Measurements from ENCODE around the gene PCDHA7. TPM values are rescaled to one million over a fixed set of nuclear protein-coding genes. Genes with fewer than 3 reads are reported as not detected.

PCDHA7 gene
- total RNA-seq, 1 experiment from 2014 or later = 1.3 TPM

DNA sequence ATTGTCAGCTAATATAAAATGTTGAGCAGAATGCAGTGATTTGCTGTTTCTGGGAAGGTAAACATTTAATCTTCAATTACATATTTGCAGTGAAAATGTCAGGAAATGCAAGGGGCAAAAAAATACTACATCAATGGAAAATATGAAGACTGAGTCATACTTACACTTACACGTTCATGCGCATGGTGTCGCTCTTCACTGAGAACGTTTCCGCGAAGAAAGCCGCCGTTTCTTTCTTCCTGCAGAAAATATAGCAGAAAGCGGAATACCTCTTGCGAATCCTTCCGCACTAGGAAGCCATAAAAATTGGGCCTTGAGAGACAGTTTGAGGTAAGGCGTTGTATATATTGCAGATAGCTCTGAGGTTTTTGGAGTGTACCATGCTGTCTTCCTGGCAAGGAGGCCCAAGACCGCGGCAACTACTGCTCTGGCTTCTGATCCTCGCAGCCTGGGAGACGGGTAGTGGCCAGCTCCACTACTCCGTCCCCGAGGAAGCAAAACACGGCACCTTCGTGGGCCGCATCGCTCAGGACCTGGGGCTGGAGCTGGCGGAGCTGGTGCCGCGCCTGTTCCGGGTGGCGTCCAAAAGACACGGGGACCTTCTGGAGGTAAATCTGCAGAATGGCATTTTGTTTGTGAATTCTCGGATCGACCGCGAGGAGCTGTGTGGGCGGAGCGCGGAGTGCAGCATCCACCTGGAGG lies 48.0 kb downstream of the PCDHA7 start, which contains the start of gene PCDHA13:
Gene PCDHA13 (plus strand): TSS at position 236 of the 702 bp plus-strand sequence. CDS start 145 bp downstream, at position 381.
- in situ Hi-C loops (cut with HindIII; ENCODE audit: low pct_unique_long_range_greater_than_20kb, low sequenced_read_pairs) = no loop called here
- DNase-seq (ENCODE audit: low read depth, low spot score) = peak; percentile 42

DNA sequence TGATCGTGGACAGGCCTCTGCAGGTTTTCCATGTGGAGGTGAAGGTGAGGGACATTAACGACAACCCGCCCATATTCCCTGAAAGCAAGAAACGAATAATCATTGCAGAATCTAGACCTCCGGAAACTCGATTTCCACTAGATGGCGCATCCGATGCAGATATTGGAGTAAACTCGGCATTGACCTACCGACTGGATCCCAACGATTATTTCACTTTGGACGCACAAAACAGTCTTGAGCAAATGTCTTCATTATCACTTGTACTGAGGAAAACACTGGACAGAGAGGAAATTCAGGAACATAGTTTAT lies 48.5 kb downstream of the PCDHA7 start:
- peak; percentile 57 for DNase-seq (ENCODE audit: low read depth, low spot score)
- in situ Hi-C loops (cut with HindIII; ENCODE audit: low pct_unique_long_range_greater_than_20kb, low sequenced_read_pairs) = no loop called here

DNA sequence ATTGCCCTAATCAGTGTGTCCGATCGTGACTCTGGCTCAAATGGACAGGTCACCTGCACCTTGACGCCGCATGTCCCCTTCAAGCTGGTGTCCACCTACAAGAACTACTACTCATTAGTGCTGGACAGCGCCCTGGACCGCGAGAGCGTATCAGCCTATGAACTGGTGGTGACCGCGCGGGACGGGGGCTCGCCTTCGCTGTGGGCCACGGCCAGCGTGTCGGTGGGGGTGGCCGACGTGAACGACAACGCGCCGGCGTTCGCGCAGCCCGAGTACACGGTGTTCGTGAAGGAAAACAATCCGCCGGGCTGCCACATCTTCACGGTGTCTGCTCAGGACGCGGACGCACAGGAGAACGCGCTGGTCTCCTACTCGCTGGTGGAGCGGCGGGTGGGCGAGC lies 49.3 kb downstream of the PCDHA7 start:
- in situ Hi-C loops (cut with HindIII; ENCODE audit: low pct_unique_long_range_greater_than_20kb, low sequenced_read_pairs) = no loop called here
- DNase-seq (ENCODE audit: low read depth, low spot score) = no peak

DNA sequence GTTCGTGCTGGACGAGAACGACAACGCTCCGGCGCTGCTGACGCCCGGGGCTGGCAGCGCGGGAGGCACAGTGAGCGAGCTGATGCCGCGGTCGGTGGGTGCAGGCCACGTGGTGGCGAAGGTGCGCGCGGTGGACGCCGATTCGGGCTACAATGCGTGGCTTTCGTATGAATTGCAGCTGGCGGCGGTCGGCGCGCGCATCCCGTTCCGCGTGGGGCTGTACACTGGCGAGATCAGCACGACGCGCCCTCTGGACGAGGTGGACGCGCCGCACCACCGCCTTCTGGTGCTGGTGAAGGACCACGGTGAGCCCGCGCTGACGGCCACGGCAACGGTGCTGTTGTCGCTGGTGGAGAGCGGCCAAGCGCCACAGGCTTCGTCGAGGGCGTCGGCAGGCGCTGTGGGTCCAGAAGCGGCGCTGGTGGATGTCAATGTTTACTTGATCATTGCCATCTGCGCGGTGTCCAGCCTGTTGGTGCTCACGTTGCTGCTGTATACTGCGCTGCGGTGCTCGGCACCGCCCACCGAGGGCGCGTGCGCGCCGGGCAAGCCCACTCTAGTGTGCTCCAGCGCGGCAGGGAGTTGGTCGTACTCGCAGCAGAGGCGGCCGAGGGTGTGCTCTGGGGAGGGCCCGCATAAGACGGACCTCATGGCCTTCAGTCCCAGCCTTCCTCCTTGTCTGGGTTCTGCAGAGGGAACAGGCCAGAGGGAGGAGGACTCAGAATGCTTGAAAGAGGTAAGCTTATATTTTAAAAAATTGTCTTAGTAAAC lies 50.0 kb downstream of the PCDHA7 start:
- in situ Hi-C loops (cut with HindIII; ENCODE audit: low pct_unique_long_range_greater_than_20kb, low sequenced_read_pairs) = no loop called here

More for the DNA sequence above, 50.0 kb downstream of the PCDHA7 start:
- no peak for DNase-seq (ENCODE audit: low read depth, low spot score)

Other genes starting within 250 kb of the PCDHA7 start
- not detected in 2 replicates for gene CD14, start 201.1 kb upstream of the PCDHA7 start, total RNA-seq (2014; rRNA removed; shearing (Covaris generic))
- gene TMCO6, start 194.8 kb upstream of the PCDHA7 start, total RNA-seq (2014; rRNA removed; shearing (Covaris generic)) = 10.0 and 11.3 TPM in 2 replicates
- gene NDUFA2, start 186.6 kb upstream of the PCDHA7 start, total RNA-seq (2014; rRNA removed; shearing (Covaris generic)) = 78.7 and 94.2 TPM in 2 replicates
- gene IK, start 186.4 kb upstream of the PCDHA7 start, total RNA-seq (2014; rRNA removed; shearing (Covaris generic)) = 83.7 and 87.8 TPM in 2 replicates
- 27.6 and 29.2 TPM in 2 replicates for gene WDR55, start 169.4 kb upstream of the PCDHA7 start, total RNA-seq (2014; rRNA removed; shearing (Covaris generic))
- gene DND1, start 160.7 kb upstream of the PCDHA7 start, total RNA-seq (2014; rRNA removed; shearing (Covaris generic)) = 0.26 and 0.75 TPM in 2 replicates
- gene HARS1, start 142.9 kb upstream of the PCDHA7 start, total RNA-seq (2014; rRNA removed; shearing (Covaris generic)) = 58.6 and 67.8 TPM in 2 replicates
- gene HARS2, start 142.8 kb upstream of the PCDHA7 start, total RNA-seq (2014; rRNA removed; shearing (Covaris generic)) = 38.9 and 39.8 TPM in 2 replicates
- gene ZMAT2, start 133.8 kb upstream of the PCDHA7 start, total RNA-seq (2014; rRNA removed; shearing (Covaris generic)) = 53.4 and 58.9 TPM in 2 replicates
- 0.48 and 0.55 TPM in 2 replicates for gene PCDHA1, start 48.1 kb upstream of the PCDHA7 start, total RNA-seq (2014; rRNA removed; shearing (Covaris generic))
- gene PCDHA2, start 39.4 kb upstream of the PCDHA7 start, total RNA-seq (2014; rRNA removed; shearing (Covaris generic)) = 0.08 and 0.13 TPM in 2 replicates
- 0.27 and 0.48 TPM in 2 replicates for gene PCDHA3, start 33.2 kb upstream of the PCDHA7 start, total RNA-seq (2014; rRNA removed; shearing (Covaris generic))
- 0.48 and 0.67 TPM in 2 replicates for gene PCDHA4, start 27.2 kb upstream of the PCDHA7 start, total RNA-seq (2014; rRNA removed; shearing (Covaris generic))
- 0.40 and 0.77 TPM in 2 replicates for gene PCDHA5, start 12.7 kb upstream of the PCDHA7 start, total RNA-seq (2014; rRNA removed; shearing (Covaris generic))
- not detected in 2 replicates for gene PCDHA6, start 6.3 kb upstream of the PCDHA7 start, total RNA-seq (2014; rRNA removed; shearing (Covaris generic))
- gene PCDHA8, start 6.9 kb downstream of the PCDHA7 start, total RNA-seq (2014; rRNA removed; shearing (Covaris generic)) = 0.03 TPM in 1 of 2 replicates, not detected in the other
- gene PCDHA9, start 14.1 kb downstream of the PCDHA7 start, total RNA-seq (2014; rRNA removed; shearing (Covaris generic)) = 0.05 TPM in 1 of 2 replicates, not detected in the other
- 0.16 TPM in 1 of 2 replicates, not detected in the other for gene PCDHA10, start 21.6 kb downstream of the PCDHA7 start, total RNA-seq (2014; rRNA removed; shearing (Covaris generic))
- gene PCDHA11, start 34.7 kb downstream of the PCDHA7 start, total RNA-seq (2014; rRNA removed; shearing (Covaris generic)) = 1.0 and 1.9 TPM in 2 replicates
- gene PCDHA12, start 41.0 kb downstream of the PCDHA7 start, total RNA-seq (2014; rRNA removed; shearing (Covaris generic)) = 0.08 and 0.19 TPM in 2 replicates
- gene PCDHA13, start 47.9 kb downstream of the PCDHA7 start, total RNA-seq (2014; rRNA removed; shearing (Covaris generic)) = 0.29 and 0.53 TPM in 2 replicates
- gene PCDHAC1, start 92.0 kb downstream of the PCDHA7 start, total RNA-seq (2014; rRNA removed; shearing (Covaris generic)) = 0.58 and 0.72 TPM in 2 replicates
- 0.32 TPM in 2 replicates for gene PCDHAC2, start 132.2 kb downstream of the PCDHA7 start, total RNA-seq (2014; rRNA removed; shearing (Covaris generic))
- gene PCDHB1, start 217.1 kb downstream of the PCDHA7 start, total RNA-seq (2014; rRNA removed; shearing (Covaris generic)) = not detected in 2 replicates

Data from SK-MEL-5 (cell line).